Right lobe of liver (tissue), 6 donors: ENCODE results near the gene HOXC13. TPM values are rescaled to one million over a fixed set of nuclear protein-coding genes. Genes with fewer than 3 reads are reported as not detected.

Experiments
- ATAC-seq, 4 donors: fragments of 200-7000 bp; cut with Tn5 transposase; one replicate each; pipeline ENCODE4 v1.9.1; 2020; ENCODE audit warnings: mild to moderate bottlenecking in 4 of 4, moderate library complexity in 4 of 4
- DNase-seq, 3 donors: peaks; one replicate each; pipeline ENCODE4 v3.0.0-alpha.2; 2020
- H3K27ac ChIP-seq, 3 donors: fragments of 200-600 bp; one replicate each; pipeline ENCODE4 v1.8.0; 2022
- H3K27me3 ChIP-seq, 2 donors: fragments of 200-600 bp; one replicate each; pipeline ENCODE4 v1.8.0; 2022
- H3K36me3 ChIP-seq, 4 donors: fragments of 200-600 bp; sonication (generic) in 1 of 4; one replicate each; pipeline versions ENCODE4 v1.5.1 to v1.8.0; 2017 to 2022; ENCODE audit warnings: control low read depth in 1 of 4
- H3K4me1 ChIP-seq, 4 donors: fragments of 200-600 bp; sonication (generic) in 1 of 4; one replicate each; pipeline versions ENCODE4 v1.5.1 to v1.8.0; 2017 to 2022; ENCODE audit warnings: control low read depth in 1 of 4
- H3K4me3 ChIP-seq, 3 donors: fragments of 200-600 bp; one replicate each; pipeline ENCODE4 v1.8.0; 2022
- H3K9me3 ChIP-seq, 4 donors: fragments of 200-600 bp; sonication (generic) in 1 of 4; one replicate each; pipeline versions ENCODE4 v1.5.1 to v1.8.0; 2017 to 2022; ENCODE audit warnings: control low read depth in 1 of 4
- POLR2A ChIP-seq: fragments of 450-650 bp; IDR thresholded peaks from one replicate; pipeline ENCODE4 v1.6.1; 2017; ENCODE audit warnings: antibody characterized with exemption, mild to moderate bottlenecking
- WGBS: methylation state at CpG from one replicate; pipeline ENCODE4 v1.1.6; 2018; ENCODE audit warnings: low coverage, low lambda C conversion rate; ENCODE audit not compliant: insufficient coverage; ENCODE audit errors: missing lambda C conversion rate; 5-methylcytosine and 5-hydroxymethylcytosine counted together
- intact Hi-C, 2 donors: fragments of 100-400 bp; cut with DNase I; formaldehyde crosslinking; loops; one replicate each; pipeline versions ENCODE4 v1.11.2 to v1.14.1; 2022
- total RNA-seq, 6 experiments: library from RNA; depleted of rRNA in 2 of 6; stranded (reverse); fragments of >200 nt in 2 of 6; fragmentation: NEBNext Ultra II Directional in 3 of 6; extraction: Animal tissue kit (Norgen Biotek cat#: 25700) in 3 of 6; gene quantifications; one replicate each; pipeline versions ENCODE4 v1.1.0 to v1.2.4, GENCODE V29; 2016 to 2023
- TF ChIP-seq, protein P1 (sequence below), 4 donors: fragments of 200-600 bp in 3 of 4; fragments of 450-650 bp in 1 of 4; IDR thresholded peaks; one replicate each; pipeline versions ENCODE4 v1.5.1 to v1.8.0; 2016 to 2022; ENCODE audit warnings: antibody characterized with exemption in 4 of 4, mild to moderate bottlenecking in 2 of 4
- donor health status: DM: no; HTN: yes; CAD: no.
- donor health status: DM: no; HTN: no; CAD: no.
- donor health status: DM: no; HTN: no; CAD: no.
- donor health status: DM: no; HTN: yes; CAD: no.
- donor health status: DM: no; HTN: yes; CAD: no.

Gene HOXC13
- total RNA-seq, 6 experiments from 2014 or later: not detected

DNA sequence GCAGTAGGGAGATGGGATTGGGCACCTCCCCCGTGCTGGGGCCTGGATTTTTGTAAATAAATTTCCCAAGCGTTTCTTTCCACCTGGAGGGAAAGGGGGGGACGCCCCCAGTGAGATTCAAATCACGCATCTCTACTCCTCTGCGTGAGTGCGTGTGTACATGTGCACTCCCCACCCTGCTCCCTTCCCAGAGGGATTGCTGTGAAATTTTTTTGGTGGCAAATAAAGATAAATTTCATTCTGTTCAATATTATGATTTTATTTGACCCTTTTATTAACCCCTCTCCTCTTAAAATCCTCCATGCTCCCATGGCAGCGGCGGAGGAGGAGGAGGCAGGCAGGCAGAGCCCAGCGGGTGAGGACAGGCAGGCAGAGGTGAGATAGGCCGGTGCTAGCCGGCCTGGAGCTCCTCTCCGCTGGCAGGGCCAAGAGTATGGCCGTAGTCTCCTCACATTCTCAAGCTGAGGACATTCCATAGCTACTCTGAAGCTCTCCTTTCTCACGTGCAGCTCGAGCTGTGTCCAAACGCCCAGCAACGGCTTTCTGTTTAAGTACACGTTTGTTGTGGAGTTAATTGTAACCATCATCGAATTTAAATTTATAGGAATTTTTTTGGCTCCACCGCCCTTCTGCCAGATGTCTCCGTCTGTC is 37.7 kb downstream of the HOXC13 start:
- peaks cover 6 to 40% of the 10 kb centered on the region in 2 donors for H3K27me3 ChIP-seq
- peak in 1 of 3 donors; percentile 24 for DNase-seq
- ATAC-seq: no peak
- intact Hi-C loops: no loop called here
- no peaks in the 10 kb centered on the region for H3K9me3 ChIP-seq
- 12% methylated on average over 21 of the region's 21 CpGs for WGBS
- TF ChIP-seq, protein P1, sequence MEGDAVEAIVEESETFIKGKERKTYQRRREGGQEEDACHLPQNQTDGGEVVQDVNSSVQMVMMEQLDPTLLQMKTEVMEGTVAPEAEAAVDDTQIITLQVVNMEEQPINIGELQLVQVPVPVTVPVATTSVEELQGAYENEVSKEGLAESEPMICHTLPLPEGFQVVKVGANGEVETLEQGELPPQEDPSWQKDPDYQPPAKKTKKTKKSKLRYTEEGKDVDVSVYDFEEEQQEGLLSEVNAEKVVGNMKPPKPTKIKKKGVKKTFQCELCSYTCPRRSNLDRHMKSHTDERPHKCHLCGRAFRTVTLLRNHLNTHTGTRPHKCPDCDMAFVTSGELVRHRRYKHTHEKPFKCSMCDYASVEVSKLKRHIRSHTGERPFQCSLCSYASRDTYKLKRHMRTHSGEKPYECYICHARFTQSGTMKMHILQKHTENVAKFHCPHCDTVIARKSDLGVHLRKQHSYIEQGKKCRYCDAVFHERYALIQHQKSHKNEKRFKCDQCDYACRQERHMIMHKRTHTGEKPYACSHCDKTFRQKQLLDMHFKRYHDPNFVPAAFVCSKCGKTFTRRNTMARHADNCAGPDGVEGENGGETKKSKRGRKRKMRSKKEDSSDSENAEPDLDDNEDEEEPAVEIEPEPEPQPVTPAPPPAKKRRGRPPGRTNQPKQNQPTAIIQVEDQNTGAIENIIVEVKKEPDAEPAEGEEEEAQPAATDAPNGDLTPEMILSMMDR (IDR thresholded peaks at IDR 0.05): no peak
- no peak for TF ChIP-seq POLR2A
- peaks cover 0 to 5% (median 0%) of the 10 kb centered on the region in 4 donors for H3K4me1 ChIP-seq
- no peak overlapping the region for H3K27ac ChIP-seq
- H3K4me3 ChIP-seq: no peak overlapping the region
- H3K36me3 ChIP-seq: no peaks in the 10 kb centered on the region

DNA sequence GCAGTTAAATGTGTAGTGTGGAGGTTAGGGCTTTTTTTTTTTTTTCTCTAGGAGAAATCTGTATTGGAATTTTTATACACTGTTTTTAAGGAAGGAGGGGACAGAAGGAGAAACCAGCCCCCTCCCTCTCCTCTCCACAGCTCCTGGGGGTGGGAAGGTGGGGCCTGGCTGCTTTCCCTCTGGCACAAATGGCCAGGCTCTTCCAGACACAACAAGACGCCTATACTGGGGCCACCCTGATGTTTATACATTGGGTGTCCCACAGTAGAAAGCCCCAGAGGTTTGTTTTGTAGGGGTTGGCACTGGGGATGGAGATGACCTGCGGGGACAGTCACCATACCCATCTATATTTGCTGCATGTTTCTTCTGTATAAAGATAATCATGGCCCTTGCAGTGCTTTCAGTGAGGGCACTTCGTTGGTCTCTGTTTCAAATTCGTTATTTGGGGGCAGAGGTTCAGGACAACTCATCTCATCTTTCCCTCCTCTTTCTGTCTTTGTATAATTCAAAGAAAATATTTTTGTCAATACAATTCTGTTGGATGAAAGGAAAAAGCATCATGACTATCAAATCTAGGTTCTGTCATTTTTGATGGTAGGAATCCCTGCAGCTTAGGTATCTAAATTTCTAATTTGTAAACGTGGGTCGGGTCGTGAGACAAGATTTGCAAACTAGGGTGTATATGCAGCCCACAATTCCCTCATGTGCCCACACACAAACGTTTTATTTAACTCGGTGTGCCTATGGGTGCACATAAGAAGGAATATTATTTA is 38.4 kb downstream of the HOXC13 start:
- peak in 1 of 3 donors; percentile 3 for DNase-seq
- WGBS: 7% methylated on average over 9 of the region's 9 CpGs
- TF ChIP-seq POLR2A: no peak
- TF ChIP-seq, protein P1 (IDR thresholded peaks at IDR 0.05): no peak
- Histone ChIP-seq H3K27me3 (peaks cover 11 to 47% of the 10 kb centered on the region in 2 donors), H3K4me3 (no peak overlapping the region), H3K4me1 (peaks cover 0 to 5% (median 0%) of the 10 kb centered on the region in 4 donors), H3K27ac (no peak overlapping the region), H3K9me3 (no peaks in the 10 kb centered on the region), H3K36me3 (no peaks in the 10 kb centered on the region)
- no peak for ATAC-seq
- intact Hi-C loops: no loop called here

DNA sequence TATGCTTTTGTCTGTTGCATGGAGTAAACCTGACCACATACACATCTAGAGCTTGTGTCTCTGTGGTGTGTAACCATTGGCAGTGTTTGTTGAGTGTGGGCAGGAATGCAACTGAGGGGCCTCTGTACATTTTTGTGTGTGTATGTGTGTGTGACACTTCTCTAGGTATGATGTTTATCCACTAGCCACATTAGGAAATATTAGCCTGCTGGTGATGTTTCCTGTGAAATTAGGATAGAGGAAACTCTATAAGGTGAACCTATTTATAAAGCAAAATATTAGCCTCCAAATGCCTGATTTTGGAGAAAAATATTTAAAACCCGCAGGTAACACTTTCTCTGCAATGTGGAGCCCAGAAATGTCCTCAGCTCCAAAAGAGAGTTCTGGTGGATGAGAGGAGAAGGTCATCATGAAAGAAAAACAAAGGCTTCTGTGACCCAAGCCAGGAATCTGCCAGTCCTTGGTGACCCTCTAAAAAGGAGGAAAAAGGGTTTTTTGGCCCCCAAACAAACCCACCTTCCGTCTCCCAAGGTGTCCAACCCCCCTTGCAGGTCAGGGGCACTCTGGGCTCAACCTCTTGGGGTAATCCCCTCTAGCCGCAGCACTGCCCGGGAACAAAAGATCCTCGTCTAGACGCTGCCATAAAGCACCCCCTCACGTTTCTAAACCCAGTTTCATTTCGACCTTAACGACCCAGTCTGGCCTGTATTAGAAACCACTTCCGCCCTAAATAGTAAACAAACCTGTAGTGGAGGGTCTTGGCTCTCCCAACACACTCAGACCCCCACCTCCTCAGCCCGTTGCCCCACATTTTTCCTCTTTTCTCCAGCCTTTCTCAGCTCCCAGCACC is 39.2 kb downstream of the HOXC13 start:
- no peak overlapping the region for H3K27ac ChIP-seq
- intact Hi-C loops: no loop called here
- TF ChIP-seq, protein P1 (IDR thresholded peaks at IDR 0.05): no peak
- no peak for ATAC-seq
- H3K4me3 ChIP-seq: no peak overlapping the region
- peaks cover 11 to 55% of the 10 kb centered on the region in 2 donors for H3K27me3 ChIP-seq
- 5% methylated on average over 11 of the region's 11 CpGs for WGBS
- H3K36me3 ChIP-seq: no peaks in the 10 kb centered on the region
- H3K4me1 ChIP-seq: peaks cover 0 to 5% (median 0%) of the 10 kb centered on the region in 4 donors
- peak in 1 of 3 donors; percentile 31 for DNase-seq
- H3K9me3 ChIP-seq: no peaks in the 10 kb centered on the region

DNA sequence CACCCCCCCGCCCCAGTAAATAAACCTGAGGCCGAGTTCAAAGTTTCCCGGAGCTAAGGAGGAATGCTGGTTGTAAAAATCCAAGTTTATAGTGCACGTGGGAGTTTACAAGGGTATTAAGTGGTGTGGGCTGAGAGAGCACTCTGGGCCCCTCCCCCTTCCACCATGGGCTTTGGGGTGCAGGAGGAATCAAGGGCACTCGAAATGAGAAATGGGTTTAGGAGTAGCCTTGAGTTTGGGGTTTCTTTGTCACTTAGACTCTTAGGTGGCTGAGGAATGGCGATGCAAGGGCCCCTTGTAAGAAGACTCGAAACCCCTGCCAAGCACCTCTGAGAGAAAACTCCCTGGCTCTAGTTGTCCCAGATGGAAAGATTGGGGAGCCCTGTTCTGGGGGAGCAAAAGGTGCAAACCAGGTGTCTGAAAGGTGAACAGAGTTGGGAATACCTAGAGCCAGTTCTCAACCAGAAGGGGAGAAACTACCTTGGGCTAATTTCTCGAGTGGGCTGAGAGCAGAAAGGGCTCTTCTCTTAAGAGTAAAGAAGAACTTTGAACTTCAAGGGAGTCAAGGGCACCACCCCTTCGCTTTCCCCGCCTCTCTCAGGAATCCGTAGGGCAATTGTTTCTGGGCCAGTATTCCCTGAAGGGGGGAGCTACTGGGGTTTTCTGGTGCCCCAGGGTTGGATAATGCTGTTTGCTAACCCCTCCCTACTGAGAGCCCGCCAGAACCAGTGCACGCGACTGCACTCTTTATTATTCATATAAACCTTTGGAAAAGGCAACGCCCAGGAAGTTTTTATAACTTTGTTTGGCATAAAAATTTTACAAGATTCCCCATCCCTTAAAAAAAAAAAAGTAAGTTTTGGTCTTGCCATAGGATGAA is 40.1 kb downstream of the HOXC13 start:
- Histone ChIP-seq H3K27ac (no peak overlapping the region), H3K4me1 (peaks cover 0 to 5% (median 0%) of the 10 kb centered on the region in 4 donors), H3K9me3 (no peaks in the 10 kb centered on the region), H3K36me3 (no peaks in the 10 kb centered on the region), H3K4me3 (no peak overlapping the region), H3K27me3 (peaks cover 12 to 55% of the 10 kb centered on the region in 2 donors)
- WGBS: 7% methylated on average over 15 of the region's 15 CpGs
- TF ChIP-seq, protein P1 (IDR thresholded peaks at IDR 0.05): no peak
- TF ChIP-seq POLR2A: no peak
- no peak for ATAC-seq
- intact Hi-C loops: no loop called here
- DNase-seq: no peak
